ENCODE measurements around the gene S100A16.

GRCh38 chr1:153613406-153613805 lies 469 bp upstream of the S100A16 start:
- TF ChIP-seq CTCF (IDR thresholded peaks at IDR 0.05) (no peak), POLR2A (IDR thresholded peaks at IDR 0.05) (no peak)

Data from Peyer's patch (tissue), 4 donors.